ENCODE results near the gene WDR4. TPM values are rescaled to one million over a fixed set of nuclear protein-coding genes. Genes with fewer than 3 reads are reported as not detected.
"Not testable (repeated sequence)": the region's sequence is repeated elsewhere in the genome, so short reads cannot be mapped to it uniquely, and the experiment has no call there.

WDR4 gene
- total and polyA plus RNA-seq, 2 experiments from 2014 or later = 8.8 to 9.3 TPM

DNA sequence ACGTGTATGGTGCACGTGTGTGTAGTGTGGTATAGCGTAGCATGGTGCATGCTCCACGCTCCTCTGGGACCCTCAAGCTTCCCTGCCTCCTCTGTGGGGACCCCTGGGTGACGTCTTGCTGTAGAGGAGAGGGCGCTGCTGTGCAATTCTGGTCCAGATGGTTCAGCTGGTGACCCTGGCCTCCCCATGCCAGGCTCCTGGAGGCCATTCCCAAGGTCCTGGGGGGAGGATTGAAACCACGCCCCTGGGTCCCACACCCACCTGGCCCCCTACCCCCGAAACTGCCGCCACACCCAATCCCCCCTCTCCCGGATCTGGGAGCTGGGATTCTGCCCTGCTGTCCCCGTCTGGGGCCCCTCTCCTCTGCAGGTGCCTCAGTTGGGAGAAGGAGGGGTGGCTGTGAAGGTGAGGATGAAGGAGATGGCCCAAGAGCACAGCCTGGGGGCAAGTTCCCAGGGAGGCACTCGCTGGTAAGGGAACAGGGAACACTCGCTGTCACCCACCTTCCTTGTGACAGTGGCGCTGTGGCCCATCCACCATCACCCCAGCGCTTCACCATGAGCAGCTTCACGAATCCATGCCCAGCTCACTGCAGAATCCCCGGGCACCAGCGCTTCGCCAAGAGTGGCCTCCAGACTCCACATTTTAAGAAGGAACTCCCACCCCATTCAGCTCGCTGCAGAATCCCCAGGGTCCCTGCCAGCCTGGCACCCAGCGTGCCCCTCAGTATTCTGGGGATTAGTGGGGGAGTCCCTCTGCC is 38.0 kb downstream of the WDR4 start:
- Histone ChIP-seq H3K9me3 (ENCODE audit: low read depth) (no peaks in the 10 kb centered on the region), H3K27ac (no peak overlapping the region), H3K4me1 (ENCODE audit: low read depth) (no peaks in the 10 kb centered on the region), H3K4me3 (no peak overlapping the region), H3K36me3 (peaks cover 8% of the 10 kb centered on the region), H3K27me3 (no peaks in the 10 kb centered on the region)
- TF ChIP-seq, protein P1, sequence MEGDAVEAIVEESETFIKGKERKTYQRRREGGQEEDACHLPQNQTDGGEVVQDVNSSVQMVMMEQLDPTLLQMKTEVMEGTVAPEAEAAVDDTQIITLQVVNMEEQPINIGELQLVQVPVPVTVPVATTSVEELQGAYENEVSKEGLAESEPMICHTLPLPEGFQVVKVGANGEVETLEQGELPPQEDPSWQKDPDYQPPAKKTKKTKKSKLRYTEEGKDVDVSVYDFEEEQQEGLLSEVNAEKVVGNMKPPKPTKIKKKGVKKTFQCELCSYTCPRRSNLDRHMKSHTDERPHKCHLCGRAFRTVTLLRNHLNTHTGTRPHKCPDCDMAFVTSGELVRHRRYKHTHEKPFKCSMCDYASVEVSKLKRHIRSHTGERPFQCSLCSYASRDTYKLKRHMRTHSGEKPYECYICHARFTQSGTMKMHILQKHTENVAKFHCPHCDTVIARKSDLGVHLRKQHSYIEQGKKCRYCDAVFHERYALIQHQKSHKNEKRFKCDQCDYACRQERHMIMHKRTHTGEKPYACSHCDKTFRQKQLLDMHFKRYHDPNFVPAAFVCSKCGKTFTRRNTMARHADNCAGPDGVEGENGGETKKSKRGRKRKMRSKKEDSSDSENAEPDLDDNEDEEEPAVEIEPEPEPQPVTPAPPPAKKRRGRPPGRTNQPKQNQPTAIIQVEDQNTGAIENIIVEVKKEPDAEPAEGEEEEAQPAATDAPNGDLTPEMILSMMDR (IDR thresholded peaks at IDR 0.05; ENCODE audit: low read depth, low read length) = no peak
- no peak for DNase-seq (ENCODE audit: low read depth in 1 of 2, low spot score in 1 of 2)

DNA sequence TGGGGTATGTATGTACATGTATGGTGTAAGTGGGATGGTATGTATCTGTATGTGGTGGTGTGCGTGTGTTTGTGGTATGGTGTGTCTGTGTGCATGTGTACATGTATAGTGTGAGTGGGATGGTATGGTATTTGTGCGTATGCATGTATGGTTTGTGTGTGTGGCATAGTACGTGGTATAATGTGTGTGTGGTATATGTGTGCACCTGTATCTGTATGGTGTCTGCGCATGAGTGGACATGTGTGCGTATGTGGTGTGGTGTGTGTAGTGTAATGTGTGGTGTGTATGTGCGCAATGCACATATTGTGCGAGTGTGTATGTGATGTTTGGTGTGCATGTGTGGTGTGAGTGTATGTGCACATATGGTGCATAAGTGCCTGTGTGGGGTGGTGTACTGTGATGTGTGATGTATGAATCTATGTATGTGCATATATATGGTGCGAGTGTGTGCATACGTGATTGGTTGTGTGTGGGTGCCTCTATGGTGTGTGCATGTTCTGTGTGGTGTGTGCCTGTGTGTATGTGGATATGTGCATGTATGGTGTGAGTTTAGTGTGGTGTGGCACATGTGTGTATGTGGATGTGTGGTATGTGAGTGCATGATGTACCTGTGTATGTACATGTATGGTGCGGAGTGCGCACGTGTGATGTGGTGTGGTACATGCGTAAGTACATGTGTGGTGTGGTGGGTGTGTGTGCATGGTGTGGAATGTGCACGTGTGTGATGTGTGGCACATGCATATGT is 38.8 kb downstream of the WDR4 start:
- H3K27ac ChIP-seq = no peak overlapping the region
- no peak for DNase-seq (ENCODE audit: low read depth in 1 of 2, low spot score in 1 of 2)
- peaks cover 8% of the 10 kb centered on the region for H3K36me3 ChIP-seq
- TF ChIP-seq, protein P1 (IDR thresholded peaks at IDR 0.05; ENCODE audit: low read depth, low read length) = no peak
- H3K9me3 ChIP-seq (ENCODE audit: low read depth) = no peaks in the 10 kb centered on the region
- H3K4me1 ChIP-seq (ENCODE audit: low read depth) = no peaks in the 10 kb centered on the region
- H3K4me3 ChIP-seq = no peak overlapping the region
- no peaks in the 10 kb centered on the region for H3K27me3 ChIP-seq

DNA sequence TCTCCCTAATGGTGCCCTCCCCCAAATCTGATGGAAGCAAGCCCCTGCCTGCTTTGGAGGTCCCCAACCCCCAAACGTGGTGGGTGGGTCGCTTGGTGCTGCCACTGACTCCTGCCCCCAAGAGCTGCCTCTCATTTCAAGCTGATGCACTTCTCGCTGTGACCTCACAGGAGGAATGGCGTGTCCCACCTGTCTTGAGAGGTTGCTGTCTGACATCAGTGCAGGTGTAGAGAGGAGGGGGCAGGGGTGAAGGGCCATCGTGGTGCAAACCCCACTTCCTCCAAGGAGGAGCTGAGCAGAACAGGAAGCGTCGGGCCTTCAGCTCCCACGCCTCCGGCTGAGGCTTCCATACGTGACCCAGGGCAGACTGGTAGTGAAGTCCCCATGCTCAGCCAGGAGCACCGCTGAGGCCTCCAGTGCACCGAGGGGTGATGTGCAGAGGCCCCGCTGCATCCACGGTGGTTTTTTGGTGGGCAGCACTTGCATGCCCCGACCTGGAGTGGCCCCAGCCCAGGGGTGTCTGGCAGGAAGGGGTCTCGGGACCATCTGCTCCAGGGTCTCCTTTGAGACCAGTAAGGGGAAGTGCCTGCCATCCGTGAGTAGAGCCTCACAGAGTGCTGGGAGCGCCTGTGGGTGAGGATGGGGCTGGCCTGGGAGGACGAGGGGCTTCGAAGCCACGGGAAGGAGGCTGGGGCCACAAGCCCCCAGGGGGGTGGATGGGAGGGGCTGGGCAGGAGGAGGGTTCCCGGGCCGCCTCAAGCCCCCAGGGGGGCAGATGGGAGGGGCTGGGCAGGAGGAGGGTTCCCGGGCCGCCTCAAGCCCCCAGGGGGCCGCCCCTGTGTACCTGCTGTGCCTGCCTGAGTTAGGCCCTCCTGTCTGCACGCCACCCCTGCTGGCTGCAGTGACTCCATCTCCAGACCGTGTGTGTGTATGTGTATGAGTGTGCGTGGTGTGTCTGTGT is 39.8 kb downstream of the WDR4 start:
- Histone ChIP-seq H3K9me3 (ENCODE audit: low read depth) (no peaks in the 10 kb centered on the region), H3K4me3 (no peak overlapping the region), H3K4me1 (ENCODE audit: low read depth) (no peaks in the 10 kb centered on the region), H3K27ac (no peak overlapping the region), H3K27me3 (no peaks in the 10 kb centered on the region), H3K36me3 (peaks cover 8% of the 10 kb centered on the region)
- TF ChIP-seq, protein P1 (IDR thresholded peaks at IDR 0.05; ENCODE audit: low read depth, low read length) = no peak
- DNase-seq (ENCODE audit: low read depth in 1 of 2, low spot score in 1 of 2) = no peak

DNA sequence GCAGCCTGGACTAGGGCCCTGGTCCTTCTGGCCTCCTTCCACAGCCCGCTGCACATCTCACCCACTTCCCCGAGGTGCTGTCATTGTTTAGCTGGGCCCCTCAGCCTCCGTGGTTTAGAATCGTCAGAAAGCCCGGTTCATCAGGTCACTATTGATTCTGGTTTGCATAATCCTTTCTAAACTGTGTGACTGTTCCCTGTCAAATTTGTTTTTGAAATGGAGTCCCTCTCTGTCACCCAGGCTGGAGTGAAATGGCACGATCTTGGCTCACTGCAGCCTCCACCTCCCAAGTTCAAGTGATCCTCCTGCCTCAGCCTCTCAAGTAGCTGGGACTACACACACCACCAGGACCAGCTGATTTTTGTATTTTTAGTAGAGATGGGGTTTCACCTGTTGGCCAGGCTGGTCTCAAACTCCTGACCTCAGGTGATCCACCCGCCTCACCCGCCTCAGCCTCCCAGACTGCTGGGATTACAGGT is 41.1 kb downstream of the WDR4 start:
- H3K4me3 ChIP-seq; H3K9me3 ChIP-seq (ENCODE audit: low read depth); H3K27me3 ChIP-seq; H3K4me1 ChIP-seq (ENCODE audit: low read depth); DNase-seq (ENCODE audit: low read depth in 1 of 2, low spot score in 1 of 2); H3K36me3 ChIP-seq; H3K27ac ChIP-seq: not testable (repeated sequence)

DNA sequence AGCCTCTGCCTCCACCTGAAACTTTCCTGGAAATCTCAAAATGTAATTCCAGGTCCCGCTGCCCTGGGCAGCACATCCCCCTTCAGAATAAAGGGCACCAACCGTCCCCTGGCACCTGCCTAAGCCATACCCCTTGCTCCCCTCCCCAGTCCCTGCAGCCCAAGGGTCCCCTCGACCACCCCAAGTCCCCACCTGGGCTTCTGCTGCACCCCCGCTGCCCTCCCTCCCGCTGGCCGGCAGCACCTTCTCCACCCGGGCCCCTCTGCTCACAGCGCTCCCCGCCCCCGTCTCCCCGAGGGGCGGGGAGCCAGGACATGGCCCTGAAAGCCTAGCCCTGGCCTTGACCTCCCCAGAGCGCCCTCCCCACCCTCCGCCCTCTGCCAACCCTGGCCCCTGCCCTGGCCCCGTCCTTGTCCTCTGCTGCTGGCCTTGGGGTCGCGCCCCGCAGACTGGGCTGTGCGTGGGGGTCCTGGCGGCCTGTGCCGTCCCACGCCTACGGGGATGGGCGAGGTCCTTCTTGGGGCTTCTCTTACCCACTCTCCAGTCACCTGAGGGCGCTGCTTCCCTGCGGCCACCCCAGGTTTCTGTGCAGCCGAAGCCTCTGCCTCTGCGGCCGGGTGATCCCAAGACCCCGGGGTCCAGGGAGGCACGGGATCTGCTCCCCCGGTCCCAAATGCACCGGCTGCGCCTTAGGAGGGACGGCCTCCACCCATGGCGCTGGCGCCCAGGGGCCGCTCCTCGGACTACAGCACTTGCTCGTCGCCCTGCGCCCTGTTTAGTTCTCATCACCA is 41.7 kb downstream of the WDR4 start:
- no peaks in the 10 kb centered on the region for H3K27me3 ChIP-seq
- peaks cover 8% of the 10 kb centered on the region for H3K36me3 ChIP-seq
- H3K4me1 ChIP-seq (ENCODE audit: low read depth) = no peaks in the 10 kb centered on the region
- no peaks in the 10 kb centered on the region for H3K9me3 ChIP-seq (ENCODE audit: low read depth)
- DNase-seq (ENCODE audit: low read depth in 1 of 2, low spot score in 1 of 2) = no peak
- TF ChIP-seq, protein P1 (IDR thresholded peaks at IDR 0.05; ENCODE audit: low read depth, low read length) = no peak
- H3K4me3 ChIP-seq = no peak overlapping the region
- no peak overlapping the region for H3K27ac ChIP-seq

Data from cardiac muscle cell (in vitro differentiated cells and primary cell).